Measurements from ENCODE around the gene ASIC3. TPM values are rescaled to one million over a fixed set of nuclear protein-coding genes. Genes with fewer than 3 reads are reported as not detected.
"Not testable (repeated sequence)": the region's sequence is repeated elsewhere in the genome, so short reads cannot be mapped to it uniquely, and the experiment has no call there.

ASIC3 gene
- total and polyA plus RNA-seq, 9 donors, result 1.0 to 9.4 (median 3.8) TPM

DNA sequence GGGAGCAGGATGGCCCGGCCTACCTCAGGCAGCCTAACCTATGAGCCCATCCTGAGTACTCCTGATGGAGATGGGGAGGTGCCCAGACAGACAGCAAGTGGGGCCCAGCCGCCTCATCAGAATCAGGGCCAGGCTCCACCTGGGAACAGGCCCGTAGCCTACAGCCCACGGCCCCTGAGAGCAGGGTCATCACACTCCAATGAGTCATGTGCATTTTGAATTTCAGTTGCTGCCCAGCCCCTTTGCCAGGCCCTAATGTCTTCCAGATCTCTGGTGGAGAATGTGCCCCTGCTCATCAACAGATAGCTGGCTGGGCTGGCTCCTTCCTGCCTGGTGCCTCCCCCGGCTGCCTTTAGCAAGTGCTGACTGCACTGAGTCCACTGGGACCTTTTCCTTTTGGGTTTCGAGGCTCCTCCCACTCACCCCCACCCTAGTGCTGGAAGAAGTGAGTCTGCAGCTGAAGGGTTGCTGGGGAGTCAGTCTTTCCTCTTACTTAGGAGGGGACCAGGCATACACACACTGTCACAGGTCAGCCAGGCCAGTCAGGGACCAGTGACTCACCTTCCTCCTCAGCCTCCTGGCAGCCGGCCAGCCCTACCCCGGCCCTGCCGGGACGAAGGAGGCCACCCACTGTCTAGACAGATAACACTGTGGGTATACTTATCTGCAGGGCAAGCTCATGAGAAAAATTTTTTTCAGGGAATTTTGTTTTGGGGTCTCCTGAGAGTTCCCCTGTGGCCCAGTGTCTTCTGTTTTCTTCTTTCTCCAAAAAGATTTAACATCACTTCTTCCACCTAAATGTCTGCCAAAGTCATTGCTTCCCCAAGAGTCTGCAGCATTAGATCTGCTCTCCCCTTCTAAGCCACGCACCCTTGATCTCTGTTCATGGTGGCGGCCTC lies 9.1 kb upstream of the ASIC3 start:
- Histone ChIP-seq H3K36me3 (no peaks in the 10 kb centered on the region), H3K27me3 (no peaks in the 10 kb centered on the region), H3K9me3 (no peaks in the 10 kb centered on the region), H3K4me3 (no peak overlapping the region), H3K27ac (peak overlapping the region in 1 of 2 donors; percentile 64), H3K4me1 (ENCODE audit: insufficient read depth) (peaks cover 8% of the 10 kb centered on the region)
- DNase-seq, result peak; percentile 65 to 79 (median 77)
- intact Hi-C loops (cut with DNase I), result loop anchor here in 1 of 4 donors (5.0 kb wide), 1 partner anchor 73 kb away; no protein-coding TSS in a partner anchor
- 18 to 21% (median 19%) methylated on average over 11 to 12 of the region's 12 CpGs for WGBS, 3 donors
- TF ChIP-seq CTCF (IDR thresholded peaks at IDR 0.05) (no peak), POLR2A (IDR thresholded peaks at IDR 0.05) (no peak), EP300 (IDR thresholded peaks at IDR 0.05) (no peak)

- 47 to 52% (median 48%) methylated on average over 18 of the region's 18 CpGs for WGBS, 3 donors
- Histone ChIP-seq H3K36me3 (no peaks in the 10 kb centered on the region), H3K4me1 (ENCODE audit: insufficient read depth) (peaks cover 8% of the 10 kb centered on the region), H3K4me3 (no peak overlapping the region), H3K27me3 (no peaks in the 10 kb centered on the region), H3K27ac (no peak overlapping the region), H3K9me3 (no peaks in the 10 kb centered on the region)
- no peak for DNase-seq
- intact Hi-C loops (cut with DNase I), result loop anchor here in 1 of 4 donors (5.0 kb wide), 1 partner anchor 72 kb away; no protein-coding TSS in a partner anchor
- TF ChIP-seq CTCF (IDR thresholded peaks at IDR 0.05) (no peak), POLR2A (IDR thresholded peaks at IDR 0.05) (no peak), EP300 (IDR thresholded peaks at IDR 0.05) (no peak)
Measured at GRCh38 chr7:151039850-151040548, 8.3 kb upstream of the ASIC3 start.

DNA sequence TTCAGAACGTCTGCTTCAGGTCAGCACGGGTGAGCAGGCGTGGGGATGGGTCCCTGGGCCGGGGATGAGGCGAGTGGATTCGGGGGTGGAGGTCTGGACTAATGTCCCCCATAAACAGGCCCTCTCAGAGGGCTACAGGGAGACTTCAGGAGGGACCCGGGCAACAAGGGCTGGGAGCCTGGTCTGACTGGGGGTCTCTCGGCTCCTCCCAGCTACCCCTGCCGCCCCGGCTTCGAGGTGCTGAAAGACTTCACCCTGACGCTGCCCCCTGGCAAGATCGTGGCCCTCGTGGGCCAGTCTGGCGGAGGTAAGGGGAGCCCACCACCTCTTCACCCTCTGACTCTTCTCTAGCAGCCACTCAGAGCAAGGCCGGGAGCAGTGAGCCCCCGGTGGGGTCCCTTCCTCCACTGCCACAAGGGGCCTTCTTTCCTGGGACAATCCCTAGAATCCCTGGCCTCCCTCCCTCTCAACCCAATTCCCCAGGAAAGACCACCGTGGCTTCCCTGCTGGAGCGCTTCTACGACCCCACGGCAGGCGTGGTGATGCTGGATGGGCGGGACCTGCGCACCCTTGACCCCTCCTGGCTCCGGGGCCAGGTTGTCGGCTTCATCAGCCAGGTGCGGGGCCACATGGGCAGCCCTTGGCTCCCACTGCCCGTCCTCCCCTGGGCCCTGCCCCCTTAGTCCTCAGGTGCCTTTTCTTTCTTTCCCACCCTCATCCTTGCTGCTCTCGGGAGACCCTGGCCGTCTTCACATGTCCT lies 7.5 kb upstream of the ASIC3 start:
- no peak overlapping the region for H3K4me3 ChIP-seq
- no peak for DNase-seq
- H3K27ac ChIP-seq, result no peak overlapping the region
- H3K9me3 ChIP-seq, result no peaks in the 10 kb centered on the region
- H3K36me3 ChIP-seq, result no peaks in the 10 kb centered on the region
- intact Hi-C loops (cut with DNase I), result no loop called here
- TF ChIP-seq POLR2A (IDR thresholded peaks at IDR 0.05) (no peak), CTCF (IDR thresholded peaks at IDR 0.05) (no peak), EP300 (IDR thresholded peaks at IDR 0.05) (no peak)
- WGBS, 3 donors, result 88 to 92% (median 90%) methylated on average over 28 to 30 of the region's 30 CpGs
- H3K4me1 ChIP-seq (ENCODE audit: insufficient read depth), result peaks cover 8% of the 10 kb centered on the region
- no peaks in the 10 kb centered on the region for H3K27me3 ChIP-seq

DNA sequence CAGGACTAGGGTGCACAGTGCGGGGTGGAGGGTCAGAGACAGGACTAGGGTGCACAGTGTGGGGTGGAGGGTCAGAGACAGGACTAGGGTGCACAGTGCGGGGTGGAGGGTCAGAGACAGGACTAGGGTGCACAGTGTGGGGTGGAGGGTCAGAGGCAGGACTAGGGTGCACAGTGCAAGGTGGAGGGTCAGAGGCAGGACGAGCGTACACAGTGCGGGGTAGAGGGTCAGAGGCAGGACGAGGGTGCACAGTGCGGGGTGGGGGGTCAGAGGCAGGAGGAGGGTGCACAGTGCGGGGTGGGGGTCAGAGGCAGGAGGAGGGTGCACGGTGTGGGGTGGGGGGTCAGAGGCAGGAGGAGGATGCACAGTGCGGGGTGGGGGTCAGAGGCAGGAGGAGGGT lies 4.9 kb upstream of the ASIC3 start:
- WGBS, 3 donors, result 83 to 92% (median 89%) methylated on average over 9 to 10 of the region's 10 CpGs

More for the DNA sequence above, 4.9 kb upstream of the ASIC3 start:
- H3K9me3 ChIP-seq; H3K36me3 ChIP-seq; DNase-seq; intact Hi-C loops (cut with DNase I); H3K27me3 ChIP-seq; H3K27ac ChIP-seq; H3K4me3 ChIP-seq; H3K4me1 ChIP-seq (ENCODE audit: insufficient read depth): not testable (repeated sequence)
